Activated CD4-positive, alpha-beta T cell treated with anti-CD3 and anti-CD28 coated beads, Interleukin-2, amount 50 U/mL, for 16 hours (primary cell): ENCODE data around the gene ALKBH7.
"Not testable (repeated sequence)": the region's sequence is repeated elsewhere in the genome, so short reads cannot be mapped to it uniquely, and the experiment has no call there.

ENCODE experiments used
- DNase-seq: peaks from one replicate; pipeline ENCODE4 v3.0.0-alpha.2; 2020

The ALKBH7 gene

GRCh38 chr19:6373096-6373812, 660 bp downstream of the ALKBH7 start:
- DNase-seq: peak; percentile 99

- no peak for DNase-seq
Measured at GRCh38 chr19:6373813-6374108, 1.2 kb downstream of the ALKBH7 start.

GRCh38 chr19:6374161-6374709, 1.6 kb downstream of the ALKBH7 start:
- no peak for DNase-seq

- DNase-seq: no peak
Measured at GRCh38 chr19:6374711-6375410, 2.3 kb downstream of the ALKBH7 start.

DNA sequence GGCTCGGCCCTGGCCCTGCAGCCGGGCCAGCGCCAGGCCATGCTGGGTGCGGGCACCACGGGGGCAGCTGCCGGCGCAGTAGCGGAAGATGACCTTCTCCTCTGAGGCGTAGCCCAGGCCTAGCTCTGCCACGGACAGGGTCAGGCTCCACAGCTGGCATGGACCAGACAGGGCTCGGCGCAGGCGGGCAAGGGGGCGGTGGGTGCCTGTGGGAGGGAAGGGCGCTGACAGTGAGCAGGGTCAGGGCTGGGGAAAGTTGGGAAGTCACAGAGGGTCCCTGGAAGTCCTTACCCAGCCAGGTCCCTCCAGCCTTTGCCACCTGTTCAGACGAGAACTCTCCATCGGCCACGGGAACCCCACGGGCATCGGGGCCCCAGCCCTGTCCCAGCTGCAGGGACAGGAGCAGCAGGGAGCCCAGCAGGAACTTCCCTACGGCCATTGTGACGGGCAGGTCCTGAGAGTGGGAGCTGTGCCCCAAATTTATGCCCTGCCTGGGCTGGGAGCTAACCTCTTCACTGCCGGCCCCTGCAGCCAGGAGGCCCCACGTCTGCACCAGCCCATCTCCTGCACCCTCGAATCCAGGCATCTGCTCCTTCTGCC, 2.9 kb downstream of the ALKBH7 start, which contains the start of gene PSPN:
Gene PSPN (minus strand): TSS at position 523 of the 600 bp plus-strand sequence. CDS start 84 bp downstream, at position 439.
- no peak for DNase-seq

DNA sequence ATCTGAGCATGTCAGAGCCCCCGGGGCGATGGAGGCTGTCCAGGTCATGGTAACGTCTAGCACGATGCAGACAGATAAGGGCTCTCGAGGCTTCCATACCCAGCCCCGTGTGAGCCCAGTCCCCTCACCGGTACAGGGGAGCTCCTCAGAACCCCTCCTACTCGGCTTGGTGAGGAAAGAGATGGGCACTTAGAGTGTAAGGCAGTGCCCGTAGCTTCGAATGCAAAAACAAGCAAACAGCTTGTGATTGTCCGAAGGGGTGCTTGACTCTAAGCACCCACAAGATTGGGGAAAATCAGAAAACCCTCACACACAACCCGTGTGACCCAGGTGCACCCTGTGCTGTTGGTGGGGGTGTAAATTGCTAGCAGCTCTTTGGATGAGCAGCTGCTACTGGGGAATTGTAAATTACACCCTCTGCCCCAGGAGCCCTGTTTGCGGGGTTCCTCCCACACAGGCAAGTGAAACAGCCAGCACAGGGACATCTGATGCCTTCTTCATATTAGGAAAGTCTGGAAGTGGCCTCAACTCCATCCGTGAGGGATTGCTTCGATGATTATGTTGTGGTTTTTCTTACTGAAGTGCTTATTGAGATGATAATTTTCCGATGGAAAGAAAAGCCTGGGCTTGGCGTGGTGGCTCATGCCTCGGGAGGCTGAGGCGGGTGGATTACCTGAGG, 4.1 kb downstream of the ALKBH7 start:
- no peak for DNase-seq

- no peak for DNase-seq
Measured at GRCh38 chr19:6378041-6378440, 5.4 kb downstream of the ALKBH7 start.

- no peak for DNase-seq
Measured at GRCh38 chr19:6378486-6378885, 5.9 kb downstream of the ALKBH7 start.

DNA sequence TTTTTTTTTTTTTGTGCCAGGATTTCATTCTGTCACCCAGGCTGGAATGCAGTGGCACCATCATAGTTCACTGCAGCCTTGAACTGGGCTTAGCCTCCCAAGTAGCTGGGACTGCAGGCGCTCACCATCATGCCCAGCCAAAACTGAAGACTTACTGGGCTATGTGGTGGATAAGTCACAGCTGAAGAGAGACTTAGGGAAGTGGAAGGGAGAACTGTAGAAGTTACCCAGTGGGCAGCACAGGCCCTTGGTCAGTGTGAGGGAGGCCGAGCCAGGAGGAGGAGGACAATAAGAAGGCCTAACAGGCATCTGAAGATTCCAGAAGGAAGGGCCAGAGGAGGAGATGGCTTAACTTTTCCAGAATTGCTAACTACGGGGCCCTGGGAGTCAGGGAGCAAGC, 7.2 kb downstream of the ALKBH7 start:
- DNase-seq: no peak

GRCh38 chr19:6381030-6381750, 8.6 kb downstream of the ALKBH7 start:
- no peak for DNase-seq

GRCh38 chr19:6383188-6383587, 10.6 kb downstream of the ALKBH7 start:
- DNase-seq: no peak

- DNase-seq: no peak
Measured at GRCh38 chr19:6384381-6384780, 11.8 kb downstream of the ALKBH7 start.

DNA sequence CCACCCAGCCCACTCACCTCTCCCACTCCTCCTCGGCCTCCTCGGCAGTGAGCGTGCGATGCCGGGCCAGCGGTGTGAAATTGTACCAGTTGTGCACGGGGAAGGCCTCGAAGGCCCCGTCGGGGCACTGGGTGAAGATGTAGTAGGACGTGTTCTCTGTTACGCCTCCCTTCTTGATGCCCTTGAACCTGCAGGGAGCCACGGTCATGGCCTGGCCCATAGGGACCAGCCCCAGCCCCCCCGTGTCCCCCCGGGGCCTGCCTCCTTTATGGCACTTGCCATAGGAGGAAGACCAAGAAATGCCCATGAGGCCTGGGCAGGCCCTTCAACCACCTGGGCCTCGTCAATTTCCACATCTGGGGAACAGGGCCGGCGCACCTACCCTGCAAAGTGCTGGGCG, 14.8 kb downstream of the ALKBH7 start:
- no peak for DNase-seq

GRCh38 chr19:6392221-6393073, 19.9 kb downstream of the ALKBH7 start:
- DNase-seq: no peak

GRCh38 chr19:6393074-6393982, 20.7 kb downstream of the ALKBH7 start, which contains the start of gene GTF2F1:
GTF2F1 (minus strand) TSS chr19:6393164; CDS start chr19:6392995, 169 bp downstream.
- DNase-seq: peak; percentile 95

DNA sequence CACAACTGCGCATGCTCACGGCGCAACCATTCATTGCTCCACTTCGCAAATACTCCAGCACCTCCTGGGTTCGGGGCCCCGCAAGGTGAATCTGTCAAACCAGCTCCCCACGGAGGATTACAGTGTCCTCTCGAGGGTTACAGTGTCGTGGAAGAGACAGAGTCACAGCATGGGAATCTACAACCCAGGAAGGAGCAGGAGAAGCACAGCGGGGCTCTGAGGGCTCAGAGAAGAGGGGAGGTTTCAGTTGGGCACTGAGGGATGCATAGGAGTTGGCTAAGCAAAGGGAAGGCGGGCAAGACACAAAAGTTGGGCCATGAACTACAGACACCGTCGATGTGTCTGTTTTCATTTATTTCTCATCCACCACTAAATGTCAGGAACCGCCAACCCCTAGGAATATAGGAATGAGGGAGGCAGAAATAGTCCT, 21.4 kb downstream of the ALKBH7 start:
- no peak for DNase-seq

- DNase-seq: no peak
Measured at GRCh38 chr19:6394831-6395230, 22.2 kb downstream of the ALKBH7 start.

DNA sequence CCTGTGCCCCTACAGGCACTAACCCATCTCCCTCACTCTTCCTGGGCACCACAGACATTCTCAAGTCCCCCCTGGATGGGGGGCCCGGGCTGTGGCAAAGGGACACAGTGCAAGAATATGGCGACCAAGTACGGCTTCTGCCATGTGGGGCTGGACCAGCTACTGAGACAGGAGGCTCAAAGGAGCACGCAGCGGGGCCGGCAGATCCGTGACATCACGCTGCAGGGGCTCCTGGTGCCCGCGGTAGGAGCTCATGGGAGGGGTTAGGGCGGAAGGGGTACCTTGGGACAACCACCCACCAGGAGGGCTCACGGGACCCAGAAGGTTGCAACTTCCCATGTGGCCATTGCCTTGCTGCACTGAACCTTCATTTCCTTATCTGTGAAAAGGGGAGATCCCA, 23.7 kb downstream of the ALKBH7 start:
- no peak for DNase-seq

GRCh38 chr19:6400062-6400944, 27.7 kb downstream of the ALKBH7 start:
- DNase-seq: not testable (repeated sequence)
